ENCODE results near the gene SCLT1.

Gene SCLT1

GRCh38 chr4:128866269-128866668 is 227.1 kb downstream of the SCLT1 start:
- no peak for DNase-seq

GRCh38 chr4:128865132-128865531 is 228.2 kb downstream of the SCLT1 start:
- no peak for DNase-seq

DNA sequence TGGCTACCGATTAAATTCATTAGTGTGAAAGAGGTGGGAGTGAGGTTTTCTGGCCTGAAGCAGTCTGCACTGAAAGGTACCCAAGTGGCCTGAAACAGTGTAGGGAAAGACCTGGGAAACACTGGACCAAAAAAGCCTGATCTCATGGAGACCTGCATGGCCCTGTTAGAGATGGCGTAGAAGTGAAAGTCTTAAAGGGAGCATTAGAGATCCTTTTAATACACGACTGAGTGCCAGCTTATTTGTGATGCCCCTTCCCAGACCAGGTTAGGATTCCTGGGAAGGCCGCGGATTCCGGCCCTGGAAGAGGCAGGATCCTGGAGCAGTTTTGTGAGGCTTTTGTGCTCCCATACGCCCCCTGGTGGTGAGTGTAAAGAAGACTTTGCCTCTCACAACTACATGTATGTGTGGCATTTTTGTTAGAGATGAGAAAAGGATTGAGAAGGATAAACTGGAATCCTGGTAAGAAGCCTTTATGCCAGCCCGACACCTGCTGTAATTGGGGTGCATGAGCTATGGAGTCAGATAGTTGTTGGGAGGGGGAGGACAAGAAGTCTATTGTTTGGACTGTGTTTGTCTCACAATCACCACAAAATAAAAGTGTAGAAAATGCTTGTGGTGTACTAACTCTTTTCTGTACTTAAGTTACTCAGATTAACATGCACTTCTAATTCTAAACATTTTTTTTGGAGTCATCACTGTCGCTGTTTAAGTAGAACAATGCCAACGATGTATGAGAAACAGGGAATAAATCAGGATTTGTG is 229.8 kb downstream of the SCLT1 start:
- DNase-seq: no peak

- DNase-seq: no peak
Observed at GRCh38 chr4:128862608-128863311, 230.6 kb downstream of the SCLT1 start.

DNA sequence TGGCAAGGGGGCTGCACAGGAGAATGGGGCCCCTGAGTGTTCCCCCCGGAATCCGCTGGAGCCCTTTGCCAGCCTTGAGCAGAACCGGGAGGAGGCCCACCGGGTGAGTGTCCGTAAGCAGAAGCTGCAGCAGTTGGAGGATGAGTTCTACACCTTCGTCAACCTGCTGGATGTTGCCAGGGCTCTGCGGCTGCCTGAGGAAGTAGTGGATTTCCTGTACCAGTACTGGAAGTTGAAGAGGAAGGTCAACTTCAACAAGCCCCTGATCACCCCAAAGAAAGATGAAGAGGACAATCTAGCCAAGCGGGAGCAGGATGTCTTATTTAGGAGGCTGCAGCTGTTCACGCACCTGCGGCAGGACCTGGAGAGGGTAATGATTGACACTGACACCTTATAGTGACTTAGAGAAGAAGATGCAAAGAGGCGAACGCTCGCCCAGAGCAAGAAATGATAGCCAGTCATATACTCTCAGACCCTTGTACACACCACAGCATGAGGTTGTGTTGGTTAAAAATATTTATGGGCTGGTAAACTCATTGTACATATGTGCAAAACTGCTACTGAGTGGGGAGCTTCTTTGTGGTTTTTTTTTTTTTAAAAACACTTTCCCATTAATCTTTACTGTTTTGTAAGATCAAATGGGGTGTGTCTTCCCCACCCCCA is 231.4 kb downstream of the SCLT1 start:
- DNase-seq: no peak

- no peak for DNase-seq
Observed at GRCh38 chr4:128859887-128860677, 233.3 kb downstream of the SCLT1 start.

DNA sequence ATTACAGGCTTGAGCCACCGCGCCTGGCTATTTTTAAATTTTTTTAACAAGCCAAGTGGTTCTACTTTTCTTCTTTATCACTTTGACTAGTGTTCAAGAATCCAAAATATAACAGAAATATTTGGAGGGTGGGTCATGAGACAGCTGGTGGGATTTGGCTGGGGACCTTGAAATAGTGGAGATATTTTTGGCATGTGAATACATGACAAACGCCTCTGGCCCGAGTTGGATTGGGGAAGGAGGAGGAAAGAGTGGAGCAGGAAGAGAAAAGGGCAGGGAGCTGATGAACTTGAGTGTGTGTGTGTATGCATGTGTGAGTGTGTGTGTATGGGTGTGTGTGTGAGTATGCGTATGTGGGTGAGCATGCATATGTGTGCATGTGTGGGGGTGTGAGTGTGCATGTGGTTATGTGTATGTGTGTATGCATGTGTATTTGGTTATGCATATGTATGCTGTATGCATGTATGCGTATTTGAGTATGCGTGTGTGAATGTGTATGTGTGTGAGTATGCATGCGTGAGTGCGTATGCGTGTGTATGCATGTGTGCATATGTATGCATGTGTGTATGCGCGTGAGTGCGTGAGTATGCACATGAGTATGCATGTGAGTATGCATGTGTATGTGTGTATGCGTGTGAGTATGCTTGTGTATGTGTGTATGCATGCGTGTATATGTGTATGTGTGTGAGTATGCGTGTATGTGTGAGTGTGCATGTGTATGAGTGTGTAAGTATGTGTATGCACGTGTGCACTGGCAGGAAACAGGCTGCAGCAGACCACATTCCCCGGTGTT is 234.3 kb downstream of the SCLT1 start:
- DNase-seq: no peak

GRCh38 chr4:128856246-128856645 is 237.1 kb downstream of the SCLT1 start:
- DNase-seq: no peak

GRCh38 chr4:128855621-128856020 is 237.7 kb downstream of the SCLT1 start:
- no peak for DNase-seq

GRCh38 chr4:128854433-128854832 is 238.9 kb downstream of the SCLT1 start:
- DNase-seq: no peak

- DNase-seq: no peak
Observed at GRCh38 chr4:128853741-128854140, 239.6 kb downstream of the SCLT1 start.

DNA sequence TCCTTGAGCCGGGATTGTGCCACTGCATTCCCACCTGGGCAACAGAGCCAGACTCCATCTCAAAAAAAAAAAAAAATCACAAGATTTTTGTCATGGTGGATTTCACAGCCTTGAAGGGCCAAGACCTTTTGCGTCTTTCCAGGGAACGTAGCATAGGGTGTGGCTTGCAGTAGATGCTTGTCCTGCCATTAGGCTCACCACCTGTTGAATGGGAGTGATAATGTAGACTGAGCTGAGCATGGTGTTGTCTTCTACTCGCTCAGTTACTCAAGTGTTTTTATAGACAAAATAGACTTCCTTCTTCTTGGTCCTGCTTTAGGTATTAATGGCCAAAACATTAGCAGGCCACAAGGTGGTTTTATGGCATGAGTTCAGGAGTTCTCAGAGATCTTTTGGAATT is 243.1 kb downstream of the SCLT1 start:
- DNase-seq: no peak

GRCh38 chr4:128848461-128848860 is 244.9 kb downstream of the SCLT1 start:
- DNase-seq: no peak

DNA sequence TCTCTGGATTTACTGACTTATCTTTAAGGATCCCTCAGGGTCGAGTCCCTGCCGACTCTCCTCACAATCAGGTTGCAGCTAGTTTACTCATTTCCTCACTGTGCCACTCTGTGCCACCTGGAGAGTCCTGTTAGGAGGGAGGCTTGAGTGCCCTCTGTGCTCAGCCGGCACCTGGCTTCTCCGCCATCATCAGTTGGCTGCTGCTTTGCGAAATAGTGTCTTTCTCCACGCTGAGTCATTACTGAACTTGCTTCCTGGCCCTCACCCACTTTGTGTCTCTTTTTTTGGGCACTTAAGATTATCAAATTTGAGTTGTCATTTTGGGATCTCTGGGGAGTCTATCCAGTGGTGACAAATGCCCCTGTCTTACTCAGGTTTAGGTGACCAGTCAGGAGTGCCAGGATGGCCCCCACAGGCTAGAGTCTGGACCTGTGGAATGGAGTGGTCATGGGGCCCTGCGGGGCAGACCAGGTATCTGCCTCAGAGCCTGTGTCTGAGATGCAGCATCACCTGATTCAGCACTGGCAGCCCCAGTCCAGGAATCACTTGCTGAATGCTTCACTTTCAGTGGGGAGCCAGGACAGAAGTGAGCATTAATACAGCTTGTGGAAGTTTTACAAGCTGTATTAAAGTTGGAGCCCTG is 246.1 kb downstream of the SCLT1 start:
- DNase-seq: no peak

GRCh38 chr4:128846063-128846462 is 247.3 kb downstream of the SCLT1 start:
- DNase-seq: no peak

DNA sequence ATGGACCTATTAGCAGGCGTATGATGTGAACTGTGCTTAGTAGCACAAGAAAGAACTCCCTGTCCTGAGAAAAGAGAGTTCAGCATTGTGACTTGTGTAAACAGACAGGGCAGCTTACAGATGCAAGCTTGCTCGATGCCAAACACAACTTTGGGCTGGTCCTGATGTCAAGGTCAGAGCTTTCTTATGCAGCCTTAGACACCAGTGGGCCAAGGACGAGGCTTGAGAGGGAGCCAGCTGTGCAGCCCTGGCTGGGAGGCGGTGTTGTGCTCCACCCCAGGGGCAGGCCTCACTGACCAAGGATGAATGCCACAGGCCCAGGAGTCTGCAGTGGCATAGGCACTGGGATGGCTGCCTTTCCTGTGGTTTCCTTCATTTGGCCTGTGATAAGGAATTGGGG is 248.4 kb downstream of the SCLT1 start:
- no peak for DNase-seq

GRCh38 chr4:128841402-128841801 is 251.9 kb downstream of the SCLT1 start:
- DNase-seq: no peak

DNA sequence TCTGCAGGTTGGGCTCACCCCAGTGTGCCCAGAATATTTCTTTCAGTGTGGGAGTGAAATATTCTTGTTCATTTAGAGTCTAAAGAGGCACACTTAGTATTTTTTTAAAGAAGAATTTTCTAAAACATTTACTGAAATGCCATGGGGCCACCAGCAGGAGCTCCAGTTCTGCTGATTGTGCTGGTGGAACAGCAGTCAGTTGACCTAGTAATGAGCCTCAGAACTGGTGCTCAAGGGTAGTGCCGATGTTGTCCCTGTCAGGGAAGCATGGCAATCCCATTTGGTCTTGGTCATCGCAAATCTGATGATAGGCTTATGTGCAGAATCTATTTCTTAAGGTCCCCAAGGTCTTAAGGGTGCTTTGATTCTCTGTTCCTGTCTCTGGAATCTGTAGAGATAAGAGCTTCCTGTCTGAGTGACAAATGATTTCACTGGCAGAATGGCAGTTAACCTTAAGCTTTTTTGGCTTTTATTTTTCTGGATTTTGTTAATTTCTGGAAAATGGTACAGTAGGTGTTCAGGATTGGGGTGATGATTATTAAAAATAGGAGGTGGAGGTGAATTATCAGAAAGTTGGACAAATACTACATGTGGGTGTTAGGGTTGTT is 252.5 kb downstream of the SCLT1 start:
- DNase-seq: no peak

DNA sequence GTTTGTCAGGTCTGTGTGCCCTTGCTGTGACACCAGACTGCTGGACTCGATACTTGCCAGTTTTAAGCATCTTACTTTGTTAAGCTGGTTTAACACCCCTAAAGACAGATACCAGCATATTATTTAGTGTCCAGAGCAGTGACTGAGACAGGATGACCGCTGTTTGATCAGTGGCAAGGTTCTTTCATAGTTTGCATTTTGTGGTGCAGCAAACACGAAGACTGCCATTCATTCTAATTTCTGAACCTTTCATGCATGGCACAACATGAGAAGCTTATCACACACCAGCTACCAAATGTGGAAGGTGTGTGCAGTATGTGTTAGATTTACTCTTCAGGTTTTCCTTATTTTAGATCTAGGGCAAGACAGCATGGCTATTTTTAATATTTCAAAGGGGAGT is 255.7 kb downstream of the SCLT1 start:
- DNase-seq: no peak

GRCh38 chr4:128837198-128837597 is 256.1 kb downstream of the SCLT1 start:
- DNase-seq: no peak

- DNase-seq: no peak
Observed at GRCh38 chr4:128835498-128836222, 257.7 kb downstream of the SCLT1 start.
